H9 (cell line): ENCODE data around the gene BCL2L2. TPM values are rescaled to one million over a fixed set of nuclear protein-coding genes. Genes with fewer than 3 reads are reported as not detected.

Source experiments
- DNase-seq: peaks from one replicate; pipeline ENCODE4 v3.0.0-alpha.2; 2017
- H2AFZ ChIP-seq: one replicate; pipeline ENCODE4 v1.6.1; 2013; ENCODE audit warnings: mild to moderate bottlenecking, low read length, control low read depth, moderate library complexity
- H2AK5ac ChIP-seq: 2 replicates; pipeline ENCODE4 v1.6.1; 2013; ENCODE audit warnings: low read length, control low read depth, mixed read lengths; ENCODE audit not compliant: insufficient read length
- H2BK120ac ChIP-seq: one replicate; pipeline ENCODE4 v1.6.1; 2013; ENCODE audit warnings: low read depth, mild to moderate bottlenecking, low read length, control low read depth, inconsistent platforms; ENCODE audit not compliant: poor library complexity, severe bottlenecking
- H2BK12ac ChIP-seq: 2 replicates; pipeline ENCODE4 v1.6.1; 2013; ENCODE audit warnings: low read length, control low read depth, mixed read lengths, low read depth; ENCODE audit not compliant: insufficient read length
- H2BK15ac ChIP-seq: 2 replicates; pipeline ENCODE4 v1.6.1; 2013; ENCODE audit warnings: low read depth, low read length, control low read depth
- H2BK20ac ChIP-seq: one replicate; pipeline ENCODE4 v1.6.1; 2013; ENCODE audit warnings: low read depth, mild to moderate bottlenecking, low read length, control low read depth, inconsistent platforms; ENCODE audit not compliant: poor library complexity, severe bottlenecking
- H2BK5ac ChIP-seq: 2 replicates; pipeline ENCODE4 v1.6.1; 2013; ENCODE audit warnings: low read length, control low read depth, mixed read lengths; ENCODE audit not compliant: insufficient read length
- H3K14ac ChIP-seq: 2 replicates; pipeline ENCODE4 v1.6.1; 2013; ENCODE audit warnings: low read length, control low read depth; ENCODE audit not compliant: insufficient read depth
- H3K18ac ChIP-seq: 2 replicates; pipeline ENCODE4 v1.6.1; 2013; ENCODE audit warnings: low read depth, mild to moderate bottlenecking, mixed read lengths, low read length, control low read depth; ENCODE audit not compliant: insufficient read length
- H3K23ac ChIP-seq: 2 replicates; pipeline ENCODE4 v1.6.1; 2013; ENCODE audit warnings: low read length, control low read depth, mixed read lengths, low read depth; ENCODE audit not compliant: insufficient read length
- H3K23me2 ChIP-seq: 2 replicates; pipeline ENCODE4 v1.6.1; 2013; ENCODE audit warnings: low read depth, mild to moderate bottlenecking, mixed read lengths, low read length, control low read depth; ENCODE audit not compliant: insufficient read length, poor library complexity, severe bottlenecking
- H3K27ac ChIP-seq: 2 replicates; pipeline ENCODE4 v1.5.1; 2013; ENCODE audit warnings: low read length, control low read depth, mixed read lengths, low read depth; ENCODE audit not compliant: insufficient read length
- H3K27me3 ChIP-seq: 2 replicates; pipeline ENCODE4 v1.6.1; 2013; ENCODE audit warnings: low read length, control low read depth, inconsistent platforms; ENCODE audit not compliant: insufficient read depth
- H3K4ac ChIP-seq: 2 replicates; pipeline ENCODE4 v1.6.1; 2013; ENCODE audit warnings: low read depth, mild to moderate bottlenecking, control low read depth, inconsistent platforms, low read length, moderate library complexity
- H3K4me1 ChIP-seq: 2 replicates; pipeline ENCODE4 v1.6.1; 2013; ENCODE audit warnings: low read length, control low read depth, inconsistent platforms; ENCODE audit not compliant: insufficient read depth
- H3K4me2 ChIP-seq: 2 replicates; pipeline ENCODE4 v1.6.1; 2013; ENCODE audit warnings: low read length, control low read depth, mixed read lengths; ENCODE audit not compliant: insufficient read length, insufficient read depth
- H3K56ac ChIP-seq: 2 replicates; pipeline ENCODE4 v1.6.1; 2013; ENCODE audit warnings: low read depth, mild to moderate bottlenecking, mixed read lengths, low read length, control low read depth; ENCODE audit not compliant: insufficient read length
- H3K79me1 ChIP-seq: 2 replicates; pipeline ENCODE4 v1.6.1; 2013; ENCODE audit warnings: low read depth, mild to moderate bottlenecking, moderate library complexity, low read length, control low read depth, inconsistent platforms; ENCODE audit not compliant: insufficient read depth, poor library complexity, severe bottlenecking
- H3K79me2 ChIP-seq: 2 replicates; pipeline ENCODE4 v1.6.1; 2013; ENCODE audit warnings: low read length, control low read depth, inconsistent platforms; ENCODE audit not compliant: insufficient read depth
- H3K9ac ChIP-seq: 2 replicates; pipeline ENCODE4 v1.6.1; 2013; ENCODE audit warnings: low read length, control low read depth, mixed read lengths; ENCODE audit not compliant: insufficient read length; ENCODE audit errors: extremely low read depth
- H3K9me3 ChIP-seq: one replicate; pipeline ENCODE4 v1.6.1; 2013; ENCODE audit warnings: low read depth, low read length, inconsistent platforms; ENCODE audit not compliant: control insufficient read depth
- H3T11ph ChIP-seq: one replicate; pipeline ENCODE4 v1.6.1; 2013; ENCODE audit warnings: mild to moderate bottlenecking, low read length, control low read depth, inconsistent platforms
- H4K20me1 ChIP-seq: one replicate; pipeline ENCODE4 v1.6.1; 2013; ENCODE audit not compliant: control insufficient read depth, insufficient read length, insufficient read depth
- H4K5ac ChIP-seq: 2 replicates; pipeline ENCODE4 v1.6.1; 2013; ENCODE audit warnings: low read depth, mild to moderate bottlenecking, mixed read lengths, low read length, control low read depth; ENCODE audit not compliant: insufficient read length
- H4K8ac ChIP-seq: replicated peaks from 2 replicates; pipeline ENCODE4 v1.6.1; 2013; ENCODE audit warnings: low read length, control low read depth, mixed read lengths, low read depth; ENCODE audit not compliant: insufficient read length
- H4K91ac ChIP-seq: 2 replicates; pipeline ENCODE4 v1.6.1; 2013; ENCODE audit warnings: low read depth, mild to moderate bottlenecking, moderate library complexity, mixed read lengths, low read length, control low read depth; ENCODE audit not compliant: insufficient read length
- H3K27ac Mint-ChIP-seq, 3 experiments: 2 replicates in 2 of 3; 3 replicates in 1 of 3; pipeline ENCODE4 v1.8.0; 2020 to 2021; ENCODE audit warnings: mixed read lengths in 3 of 3, mild to moderate bottlenecking in 1 of 3, moderate library complexity in 1 of 3
- H3K27me3 Mint-ChIP-seq: 2 replicates; pipeline ENCODE4 v1.8.0; 2021; ENCODE audit warnings: low read depth, mild to moderate bottlenecking, moderate library complexity, mixed read lengths
- H3K36me3 Mint-ChIP-seq, 3 experiments: 2 replicates in 2 of 3; 3 replicates in 1 of 3; pipeline ENCODE4 v1.8.0; 2020 to 2021; ENCODE audit warnings: low read depth in 3 of 3, mixed read lengths in 3 of 3; ENCODE audit not compliant: insufficient read depth in 1 of 3
- H3K4me1 Mint-ChIP-seq, 2 experiments: 2 replicates each; pipeline ENCODE4 v1.8.0; 2020; ENCODE audit warnings: mixed read lengths in 2 of 2
- H3K4me3 Mint-ChIP-seq, 2 experiments: 2 replicates in 1 of 2; 3 replicates in 1 of 2; pipeline ENCODE4 v1.8.0; 2020 to 2021; ENCODE audit warnings: mild to moderate bottlenecking in 2 of 2, mixed read lengths in 2 of 2, moderate library complexity in 1 of 2
- H3K9me3 Mint-ChIP-seq, 2 experiments: 2 replicates in 1 of 2; 3 replicates in 1 of 2; pipeline ENCODE4 v1.8.0; 2020; ENCODE audit warnings: mild to moderate bottlenecking in 2 of 2, mixed read lengths in 2 of 2, moderate library complexity in 1 of 2
- WGBS: extraction: QIAGEN DNeasy Blood & Tissue Kit; methylation state at CpG from one replicate; pipeline ENCODE4 v1.1.7; 2013; ENCODE audit warnings: missing lambda C conversion rate, low lambda C conversion rate, mixed read lengths; ENCODE audit not compliant: insufficient read length; ENCODE audit errors: extremely low coverage; 5-methylcytosine and 5-hydroxymethylcytosine counted together
- total RNA-seq: library from RNA; stranded (reverse); gene quantifications from 2 replicates; pipeline ENCODE4 v1.2.1, GENCODE V29; 2021
- TF ChIP-seq, protein P1 (sequence below): fragments of 200-600 bp; sonication (generic); conservative IDR thresholded peaks from 3 replicates; pipeline ENCODE4 v1.8.0; 2021; ENCODE audit warnings: antibody characterized with exemption, mild to moderate bottlenecking

Gene BCL2L2
- total RNA-seq, 1 experiment from 2014 or later: 8.4 TPM

DNA sequence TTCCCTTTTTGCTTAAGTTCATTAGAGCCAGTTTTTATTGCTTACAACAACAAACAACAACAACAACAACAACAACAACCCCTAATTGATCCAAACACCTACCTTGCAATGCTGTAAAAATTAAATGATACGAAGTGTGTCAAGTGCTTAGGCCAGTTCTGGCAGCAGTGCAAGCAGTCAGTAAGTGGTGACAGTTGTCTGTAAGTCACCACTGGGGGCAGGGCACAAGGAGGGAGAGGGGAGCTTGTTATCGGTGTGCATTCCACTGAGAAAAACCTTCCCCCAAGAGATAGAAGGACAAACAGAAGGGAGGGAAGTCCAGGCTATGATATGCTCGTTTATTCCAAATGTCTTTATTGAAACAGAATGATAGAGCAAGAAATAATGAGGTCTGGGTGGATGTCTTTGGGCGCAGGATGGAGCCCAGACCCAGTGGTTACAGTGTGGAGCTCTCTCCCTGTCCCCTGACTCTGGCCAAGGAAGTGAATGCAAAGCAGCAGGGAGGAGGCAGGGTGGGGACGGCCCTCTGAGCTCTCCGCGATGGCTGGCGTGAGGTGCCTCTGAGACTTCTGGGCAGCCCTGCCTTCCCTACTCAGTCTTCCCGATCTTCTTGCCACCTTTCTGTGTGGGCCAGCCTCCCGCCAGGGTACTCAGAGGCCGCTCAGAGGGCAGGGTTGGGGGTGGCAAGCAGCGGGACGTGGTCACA is 39.5 kb downstream of the BCL2L2 start:
- Histone ChIP-seq H3K4ac (no peak overlapping the region), H2AFZ (no peak overlapping the region), H3K27me3 (no peaks in the 10 kb centered on the region), H3K4me1 (no peaks in the 10 kb centered on the region; the same call in 1 of the 2 replicates), H4K91ac (no peak overlapping the region), H3T11ph (no peak overlapping the region), H3K79me2 (no peaks in the 10 kb centered on the region), H3K9ac (no peak overlapping the region), H4K8ac (no peak overlapping the region), H4K20me1 (no peaks in the 10 kb centered on the region), H3K9me3 (no peaks in the 10 kb centered on the region), H3K27ac (no peak overlapping the region), H4K5ac (no peak overlapping the region), H2BK15ac (no peak overlapping the region), H3K23ac (no peak overlapping the region), H2BK120ac (no peak overlapping the region), H3K23me2 (no peaks in the 10 kb centered on the region), H3K4me2 (no peak overlapping the region), H3K18ac (no peak overlapping the region), H2BK20ac (no peak overlapping the region), H2BK12ac (no peak overlapping the region), H3K14ac (no peak overlapping the region), H3K56ac (no peak overlapping the region), H2BK5ac (no peak overlapping the region), H2AK5ac (no peak overlapping the region), H3K79me1 (no peaks in the 10 kb centered on the region)
- TF ChIP-seq, protein P1, sequence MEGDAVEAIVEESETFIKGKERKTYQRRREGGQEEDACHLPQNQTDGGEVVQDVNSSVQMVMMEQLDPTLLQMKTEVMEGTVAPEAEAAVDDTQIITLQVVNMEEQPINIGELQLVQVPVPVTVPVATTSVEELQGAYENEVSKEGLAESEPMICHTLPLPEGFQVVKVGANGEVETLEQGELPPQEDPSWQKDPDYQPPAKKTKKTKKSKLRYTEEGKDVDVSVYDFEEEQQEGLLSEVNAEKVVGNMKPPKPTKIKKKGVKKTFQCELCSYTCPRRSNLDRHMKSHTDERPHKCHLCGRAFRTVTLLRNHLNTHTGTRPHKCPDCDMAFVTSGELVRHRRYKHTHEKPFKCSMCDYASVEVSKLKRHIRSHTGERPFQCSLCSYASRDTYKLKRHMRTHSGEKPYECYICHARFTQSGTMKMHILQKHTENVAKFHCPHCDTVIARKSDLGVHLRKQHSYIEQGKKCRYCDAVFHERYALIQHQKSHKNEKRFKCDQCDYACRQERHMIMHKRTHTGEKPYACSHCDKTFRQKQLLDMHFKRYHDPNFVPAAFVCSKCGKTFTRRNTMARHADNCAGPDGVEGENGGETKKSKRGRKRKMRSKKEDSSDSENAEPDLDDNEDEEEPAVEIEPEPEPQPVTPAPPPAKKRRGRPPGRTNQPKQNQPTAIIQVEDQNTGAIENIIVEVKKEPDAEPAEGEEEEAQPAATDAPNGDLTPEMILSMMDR: peak; percentile 29; the same call in 2 of the 3 replicates
- Mint-ChIP-seq H3K36me3 (peaks cover 13 to 23% (median 20%) of the 10 kb centered on the region in 3 experiments), H3K27me3 (peaks cover 10% of the 10 kb centered on the region), H3K9me3 (peaks cover 5 to 8% of the 10 kb centered on the region in 2 experiments; a peak in 3 of 5 replicates), H3K4me1 (peaks cover 20% of the 10 kb centered on the region in 2 experiments), H3K27ac (peak overlapping the region in 2 of 3 experiments; percentile 17 to 27; a peak in 3 of 7 replicates), H3K4me3 (no peak overlapping the region; a peak in 2 of 5 replicates)
- DNase-seq: peak; percentile 48
- no CpG with 5 or more reads among the region's 13 CpGs for WGBS
